NCI-H2081 treated with DMSO at 0.1 percent for 48 hours (cell line): ENCODE data around the gene DYSF.

Source experiments
- DNase-seq: peaks from one replicate; lab custom pipeline; 2025; lab: John Stamatoyannopoulos, UW

Gene DYSF

DNA sequence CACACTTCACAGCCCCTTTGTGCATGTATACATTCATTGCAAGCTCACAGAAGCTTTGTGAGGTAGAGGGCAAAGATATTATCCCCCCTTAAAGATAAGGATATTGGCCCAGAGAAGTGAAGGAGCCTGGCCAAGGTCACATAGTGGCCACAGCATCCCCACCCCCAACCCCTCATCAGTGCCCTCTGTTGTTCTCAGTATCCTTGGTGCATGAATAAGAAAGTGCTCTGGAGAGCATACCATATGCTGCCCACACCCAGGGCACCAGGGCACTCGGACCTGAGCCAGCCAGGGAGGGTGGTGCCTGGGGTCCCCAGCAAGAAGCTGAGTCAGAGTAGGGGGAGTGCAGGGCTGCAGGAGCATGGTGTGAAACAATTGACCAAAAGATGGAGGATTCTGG lies 3.3 kb downstream of the DYSF start:
- DNase-seq, result no peak

DNA sequence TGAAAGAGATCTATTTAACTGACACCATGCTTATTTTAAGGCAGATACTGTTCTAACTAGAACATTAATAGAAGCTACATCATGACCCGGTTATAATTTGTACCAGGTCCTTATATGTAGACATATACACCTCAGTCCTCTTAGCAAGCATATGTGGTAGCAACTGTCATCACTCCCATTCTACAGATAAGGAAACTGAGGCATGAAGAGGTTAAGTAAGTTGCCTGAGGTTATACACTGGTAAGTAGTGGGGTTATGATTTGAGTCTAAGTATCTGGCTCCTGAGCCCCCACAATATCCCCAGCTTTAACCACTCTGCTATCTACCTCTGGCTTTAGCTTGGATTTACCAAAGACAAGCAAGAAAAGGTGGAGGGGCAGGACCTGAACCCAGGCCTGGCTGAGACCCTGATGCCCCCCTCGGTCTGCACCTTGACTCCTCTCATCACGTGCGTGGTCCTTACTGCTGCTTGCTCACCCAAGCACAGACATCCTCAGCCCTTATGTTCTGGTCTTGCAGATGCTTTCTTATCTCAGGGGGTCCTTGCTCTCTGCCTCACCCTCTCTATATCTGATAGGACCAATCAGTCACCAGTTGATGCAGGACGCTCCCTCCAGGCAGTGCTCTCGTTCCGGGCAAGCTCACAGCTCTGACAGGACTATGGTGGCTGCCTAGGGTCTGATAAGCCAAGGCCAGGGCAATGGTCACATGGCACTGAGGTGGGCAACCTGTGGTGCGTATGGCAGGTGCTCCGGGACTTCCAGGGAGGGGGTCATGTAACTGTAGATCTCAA lies 4.0 kb downstream of the DYSF start:
- DNase-seq, result no peak

DNA sequence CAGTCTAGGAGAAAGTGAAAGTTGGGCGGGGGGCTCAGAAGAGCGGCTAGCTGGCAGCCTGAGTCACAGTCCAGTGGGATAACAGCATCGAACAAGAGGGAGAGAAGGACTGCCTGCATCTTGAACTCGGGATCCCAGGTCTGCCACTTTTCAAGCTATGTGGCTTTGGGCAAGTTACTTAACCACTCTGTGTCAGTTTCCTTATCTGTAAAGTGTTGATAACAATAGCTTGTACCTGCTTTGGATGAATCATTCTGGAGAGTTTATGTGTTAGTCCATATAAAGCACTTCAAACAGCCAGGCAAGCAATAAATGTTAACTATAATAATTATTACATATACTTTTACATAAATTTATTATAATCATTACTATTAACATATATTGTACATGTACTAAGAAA lies 4.6 kb downstream of the DYSF start:
- no peak for DNase-seq

DNA sequence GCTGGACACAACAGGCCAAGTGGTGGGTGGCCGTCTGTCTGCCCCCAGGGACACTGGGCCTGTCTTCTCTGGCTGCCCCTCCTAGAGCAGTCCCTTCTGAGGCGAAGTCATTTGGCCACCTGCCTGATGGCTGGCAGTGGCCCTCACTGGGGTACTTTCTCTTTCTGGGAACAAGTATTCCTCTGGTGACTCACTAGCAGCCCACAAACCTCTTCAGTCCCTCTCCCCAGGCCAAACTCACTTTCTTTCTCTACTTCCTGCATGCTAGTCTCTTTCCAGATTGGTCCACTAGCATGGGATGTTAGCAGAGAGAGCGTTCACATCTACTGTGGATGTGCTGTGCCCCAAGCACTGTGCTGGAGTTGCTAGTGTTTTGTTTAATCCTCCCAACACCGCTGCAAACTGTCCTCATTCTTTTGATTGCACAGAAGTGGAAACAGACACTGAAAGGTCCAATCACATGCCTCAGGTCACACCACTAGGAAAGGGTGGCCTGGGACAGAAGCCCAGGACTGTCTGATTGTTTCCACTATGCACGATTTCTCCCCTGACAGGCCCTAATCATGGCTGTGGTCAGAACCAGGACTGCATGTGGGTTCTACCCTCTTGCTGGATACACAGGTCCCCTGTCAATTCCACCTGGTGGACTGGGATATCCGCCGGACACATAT lies 5.2 kb downstream of the DYSF start:
- no peak for DNase-seq

DNA sequence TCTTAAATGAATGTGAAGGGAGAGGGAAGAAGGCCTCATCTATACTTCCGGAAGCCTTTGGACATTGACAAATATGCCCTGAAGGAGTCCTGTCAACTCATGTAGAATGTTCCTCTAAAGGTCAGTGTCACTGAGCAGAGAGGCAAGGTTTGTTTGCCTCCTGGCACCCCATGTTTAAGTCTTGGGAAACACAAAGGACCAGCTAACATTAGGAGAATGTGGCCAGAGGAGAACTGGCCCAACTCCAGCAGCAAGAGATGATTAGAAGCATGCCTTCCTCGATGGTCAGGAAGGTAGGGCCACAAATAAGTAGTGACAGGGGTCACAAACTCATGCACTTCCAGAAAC lies 5.7 kb downstream of the DYSF start:
- DNase-seq, result no peak

DNA sequence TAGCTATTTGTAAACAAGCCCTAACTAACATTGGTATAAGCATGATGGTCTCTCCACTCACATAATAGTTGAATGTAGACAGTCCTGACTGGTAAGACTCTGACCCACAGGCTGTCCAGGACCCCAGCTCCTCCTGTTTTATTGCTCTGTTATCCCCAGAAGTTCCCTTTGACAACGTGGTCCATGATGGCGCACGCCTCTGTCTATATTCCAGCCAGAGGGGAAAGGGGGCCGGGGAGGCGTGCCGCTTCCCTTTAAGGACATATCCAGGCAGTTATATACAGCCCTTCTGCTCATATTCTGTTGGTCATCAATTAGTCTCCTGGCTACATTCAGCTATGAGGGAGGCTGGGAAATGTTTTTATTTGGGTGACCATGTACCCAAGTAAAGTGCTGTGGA lies 6.7 kb downstream of the DYSF start:
- no peak for DNase-seq

DNA sequence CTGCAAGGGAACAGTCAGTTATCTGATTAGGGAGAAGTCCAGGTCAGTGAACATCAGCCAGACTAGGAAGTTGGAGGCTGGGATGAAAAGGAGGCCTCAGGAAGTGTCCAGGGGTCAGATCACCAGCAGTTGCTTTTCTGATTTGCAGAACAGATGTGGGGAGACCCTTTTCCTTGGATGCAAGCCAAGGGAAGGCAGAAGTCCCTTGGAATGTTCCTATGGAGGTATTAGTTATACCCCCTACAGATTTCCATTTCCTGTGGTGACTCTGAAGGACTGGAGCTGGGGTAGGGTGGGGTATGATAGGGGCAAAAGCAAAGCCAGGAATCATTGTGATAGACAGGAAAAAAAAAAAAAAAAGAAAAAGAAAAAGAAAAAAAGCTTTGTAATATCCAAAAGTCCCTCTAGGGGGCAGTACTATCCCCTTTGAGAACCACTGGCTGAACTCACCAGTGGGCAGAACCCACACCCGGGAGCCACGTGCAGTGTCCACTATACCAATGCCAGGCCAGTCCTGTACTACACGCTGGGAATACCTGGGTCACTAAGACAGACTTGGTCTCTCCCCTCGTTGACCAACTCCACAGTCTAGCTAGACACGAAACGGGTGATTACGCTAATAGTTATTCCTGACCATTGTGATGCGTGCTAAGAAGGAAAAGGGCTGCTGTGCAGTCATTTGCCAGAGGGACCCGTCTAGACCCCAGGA lies 7.4 kb downstream of the DYSF start:
- DNase-seq, result no peak

DNA sequence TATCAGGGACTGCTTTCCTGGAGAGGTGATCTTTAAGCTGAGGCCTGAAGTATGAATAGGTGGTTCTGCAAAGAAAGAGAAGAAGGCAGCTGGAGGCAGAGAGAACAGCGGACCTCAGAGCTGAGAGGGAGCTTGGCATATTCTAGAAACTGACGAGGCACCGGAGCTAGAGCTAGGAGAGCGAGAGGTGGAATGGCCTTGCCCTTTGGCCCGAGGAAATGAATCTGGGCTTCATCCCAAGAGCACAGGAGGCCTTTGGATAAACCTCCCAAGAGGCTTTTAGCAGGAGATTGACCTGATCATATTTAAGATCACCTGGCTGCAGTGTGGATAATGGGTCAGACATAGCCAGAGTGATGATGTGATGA lies 7.9 kb downstream of the DYSF start:
- DNase-seq, result no peak

DNA sequence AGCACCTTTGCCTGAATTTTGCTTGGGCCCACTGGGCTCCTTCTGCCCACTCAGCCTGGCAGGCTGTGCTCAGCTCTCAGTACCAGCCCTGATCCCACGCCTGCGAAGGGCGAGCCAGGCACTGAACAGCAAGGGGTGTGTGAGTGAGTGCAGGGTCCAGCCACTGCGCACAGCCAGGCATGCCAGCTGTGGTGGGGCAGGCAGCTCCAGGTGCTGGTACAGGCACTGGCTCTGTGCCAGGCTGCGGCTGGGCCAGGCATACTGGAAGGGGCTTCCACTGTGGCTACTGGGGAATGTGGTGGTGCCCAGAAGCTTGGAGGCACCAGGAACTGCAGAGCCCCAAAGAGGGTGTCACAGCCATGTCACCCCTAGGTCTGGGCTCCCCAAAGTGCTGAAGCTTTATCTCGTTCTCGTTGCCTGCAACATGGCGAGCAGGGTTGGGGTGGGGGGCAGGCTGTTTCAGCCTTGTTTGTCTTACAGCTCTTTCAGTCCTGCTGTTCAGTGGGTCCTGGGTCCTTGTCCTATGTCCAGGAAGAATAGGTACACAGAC lies 8.8 kb downstream of the DYSF start:
- DNase-seq, result no peak

DNA sequence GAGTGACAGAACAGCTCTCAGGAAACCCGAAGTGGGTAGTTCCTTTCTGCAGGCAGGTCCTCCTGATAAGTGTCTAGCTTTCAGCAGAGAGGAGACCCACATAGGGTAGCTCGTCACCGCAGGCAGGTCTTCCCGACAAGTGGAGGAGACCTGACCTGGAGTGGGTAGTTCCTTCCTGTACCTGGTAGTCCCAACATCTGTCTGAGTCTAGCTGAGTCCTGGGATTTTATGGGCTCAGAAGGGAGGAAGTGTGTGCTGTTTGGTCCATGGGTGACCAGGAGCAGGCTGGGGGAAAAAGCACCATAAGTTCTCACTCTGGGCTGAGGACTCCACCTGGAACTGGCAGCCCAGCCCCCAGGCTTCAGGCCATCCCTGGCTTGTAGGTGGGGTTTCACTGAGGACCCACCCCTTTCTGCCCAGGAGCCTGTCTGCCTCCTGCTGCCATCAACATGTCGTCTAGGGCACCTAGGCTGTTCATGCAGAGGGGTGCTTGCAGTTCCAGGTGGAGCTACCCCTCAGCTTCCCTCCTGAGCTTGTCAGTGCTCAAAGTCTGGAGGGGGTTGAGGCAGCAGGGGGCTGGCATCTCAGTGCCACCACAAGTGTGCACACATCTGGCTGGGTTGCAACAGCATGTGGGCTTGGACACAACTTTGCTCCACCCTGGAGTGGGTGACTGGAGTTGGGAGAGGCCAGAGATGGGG lies 9.4 kb downstream of the DYSF start:
- DNase-seq, result no peak

DNA sequence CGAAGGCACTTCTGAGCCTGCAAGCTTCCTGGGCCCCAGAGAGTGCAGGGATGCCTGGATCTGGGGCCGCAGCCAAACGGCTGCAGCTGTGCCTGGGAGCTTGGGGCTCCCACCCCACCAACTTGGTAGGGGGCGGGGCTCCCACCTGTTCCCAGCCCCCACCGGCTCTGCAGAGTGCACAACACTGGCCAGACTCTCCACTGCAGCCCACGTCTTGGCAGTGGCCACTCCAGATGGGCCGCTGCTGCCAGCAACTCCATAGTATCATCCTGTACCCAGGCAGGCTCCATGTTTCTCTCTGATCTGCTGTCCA lies 9.9 kb downstream of the DYSF start:
- no peak for DNase-seq

DNA sequence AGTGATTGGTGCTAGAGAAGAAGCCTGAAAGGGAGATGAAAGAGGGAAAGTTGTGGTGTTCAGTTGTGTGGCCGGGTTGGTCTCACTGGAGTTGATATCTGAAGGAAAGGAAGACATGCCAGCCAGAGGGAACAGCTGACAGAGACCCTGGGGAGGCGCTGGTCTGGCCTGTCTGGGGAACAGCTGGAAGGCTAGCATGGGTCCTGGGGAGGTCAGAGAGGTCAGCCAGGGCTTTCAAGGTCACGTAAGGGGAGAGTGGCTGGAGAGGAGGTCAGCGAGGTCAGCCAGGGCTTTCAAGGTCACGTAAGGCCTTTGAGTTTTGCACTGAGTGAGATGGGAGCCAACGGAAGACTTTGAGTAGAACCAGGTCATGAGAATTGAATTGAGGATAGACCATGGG lies 11.0 kb downstream of the DYSF start:
- no peak for DNase-seq

DNA sequence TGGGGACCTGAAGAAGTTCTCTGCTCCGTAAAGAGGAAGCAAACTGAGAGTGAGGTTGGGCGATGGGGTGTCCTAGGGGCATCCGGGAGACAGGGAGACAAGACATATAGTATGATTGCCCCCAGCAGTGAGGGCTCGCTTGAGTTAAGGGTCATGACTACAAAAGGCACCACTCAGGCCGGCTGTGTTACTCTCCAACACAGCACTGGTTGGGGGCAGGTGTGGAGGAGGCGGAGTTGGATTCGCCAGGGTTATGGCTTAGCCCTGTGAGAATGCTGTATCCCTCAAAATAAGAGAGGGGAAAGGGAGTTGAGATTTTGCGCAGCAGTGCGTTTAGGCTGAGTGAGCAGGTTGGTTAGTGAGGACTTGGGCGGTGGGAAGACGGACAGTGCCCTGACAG lies 12.0 kb downstream of the DYSF start:
- no peak for DNase-seq

DNA sequence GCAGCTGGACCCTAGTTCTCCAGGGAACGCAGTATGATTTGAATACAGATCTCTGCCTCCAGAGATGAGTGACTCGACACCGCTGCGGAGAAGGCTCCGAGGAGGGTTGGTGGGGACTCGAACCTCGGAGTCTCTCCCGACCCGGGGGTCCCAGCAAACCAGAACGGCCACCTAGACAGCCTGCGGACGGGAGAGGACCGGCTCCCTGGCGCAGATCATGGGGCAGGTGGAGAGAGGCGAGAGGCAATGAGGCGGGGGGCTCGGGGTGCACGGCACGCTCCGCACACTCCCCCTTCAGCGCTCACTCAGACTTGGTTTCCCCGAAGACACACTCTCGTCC lies 12.6 kb downstream of the DYSF start:
- no peak for DNase-seq

DNA sequence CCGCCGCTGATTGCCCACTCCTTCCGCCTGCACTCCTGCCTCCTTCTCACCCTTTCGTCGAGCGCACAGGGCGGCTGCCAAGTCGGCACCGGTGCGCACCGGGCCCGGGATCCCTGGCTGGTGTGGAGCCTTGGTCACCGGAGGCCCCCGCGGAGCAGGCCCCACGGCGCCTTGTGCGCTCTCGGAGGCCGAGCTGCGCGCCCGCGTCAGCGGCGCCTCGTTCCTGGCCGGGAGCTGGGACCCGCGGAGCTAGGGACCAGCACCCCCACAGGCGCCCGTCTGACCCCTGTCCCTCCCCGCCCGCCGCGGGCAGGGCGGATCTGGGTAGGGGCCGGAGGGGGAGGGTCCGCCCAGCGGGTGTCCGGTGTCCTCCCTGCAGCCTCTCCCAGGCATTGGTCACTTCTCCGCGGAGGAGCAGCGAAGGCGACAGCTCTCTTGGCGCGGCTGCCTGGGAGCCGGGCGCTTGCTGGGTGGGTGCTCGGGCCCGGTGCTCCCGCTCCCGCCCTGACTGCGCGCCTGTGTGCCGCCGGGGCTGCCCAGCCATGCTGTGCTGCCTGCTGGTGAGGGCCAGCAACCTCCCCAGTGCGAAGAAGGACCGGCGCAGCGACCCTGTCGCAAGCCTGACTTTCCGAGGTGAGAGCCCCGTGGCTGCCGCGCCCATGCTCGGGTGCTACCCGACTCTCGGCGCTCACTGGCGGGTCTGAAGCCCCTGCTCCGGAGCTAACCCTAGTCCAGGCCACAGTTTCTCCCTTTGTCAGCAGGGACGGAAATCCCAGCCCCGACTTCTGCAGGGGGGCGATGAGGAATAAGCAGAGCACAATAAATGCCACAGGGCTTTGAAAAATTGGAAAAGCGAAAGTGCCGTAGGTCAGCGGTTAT lies 13.2 kb downstream of the DYSF start:
- DNase-seq, result no peak

DNA sequence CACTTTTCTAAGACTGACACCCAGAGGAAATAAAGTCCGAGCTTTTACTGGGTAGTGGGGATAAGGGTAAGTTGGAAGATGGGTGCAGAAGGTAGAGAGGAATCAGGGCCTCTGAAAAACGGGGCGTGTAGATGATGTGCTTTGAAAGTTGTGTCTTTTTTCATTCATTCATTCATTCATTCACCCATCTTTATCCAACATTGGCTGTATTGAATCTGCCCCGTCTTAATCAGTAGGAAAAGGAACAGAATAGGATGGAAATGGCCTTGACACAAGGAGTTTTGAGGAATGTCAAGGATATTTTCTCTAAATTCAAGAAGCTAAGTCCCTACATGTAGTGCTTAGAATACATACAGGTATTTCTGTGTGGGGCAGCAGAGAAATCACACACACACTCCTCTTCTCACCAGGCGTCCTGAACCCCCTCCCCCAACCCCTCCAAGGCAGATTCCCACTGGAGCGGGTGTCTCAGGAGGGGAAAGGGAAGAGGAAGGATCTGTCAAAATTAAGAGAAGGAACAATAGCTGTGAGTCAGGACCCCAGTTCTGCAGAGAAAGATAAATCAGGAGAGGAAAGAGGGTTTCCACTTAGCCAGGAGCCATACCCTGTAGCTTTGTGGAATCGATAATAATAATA lies 13.9 kb downstream of the DYSF start:
- no peak for DNase-seq

DNA sequence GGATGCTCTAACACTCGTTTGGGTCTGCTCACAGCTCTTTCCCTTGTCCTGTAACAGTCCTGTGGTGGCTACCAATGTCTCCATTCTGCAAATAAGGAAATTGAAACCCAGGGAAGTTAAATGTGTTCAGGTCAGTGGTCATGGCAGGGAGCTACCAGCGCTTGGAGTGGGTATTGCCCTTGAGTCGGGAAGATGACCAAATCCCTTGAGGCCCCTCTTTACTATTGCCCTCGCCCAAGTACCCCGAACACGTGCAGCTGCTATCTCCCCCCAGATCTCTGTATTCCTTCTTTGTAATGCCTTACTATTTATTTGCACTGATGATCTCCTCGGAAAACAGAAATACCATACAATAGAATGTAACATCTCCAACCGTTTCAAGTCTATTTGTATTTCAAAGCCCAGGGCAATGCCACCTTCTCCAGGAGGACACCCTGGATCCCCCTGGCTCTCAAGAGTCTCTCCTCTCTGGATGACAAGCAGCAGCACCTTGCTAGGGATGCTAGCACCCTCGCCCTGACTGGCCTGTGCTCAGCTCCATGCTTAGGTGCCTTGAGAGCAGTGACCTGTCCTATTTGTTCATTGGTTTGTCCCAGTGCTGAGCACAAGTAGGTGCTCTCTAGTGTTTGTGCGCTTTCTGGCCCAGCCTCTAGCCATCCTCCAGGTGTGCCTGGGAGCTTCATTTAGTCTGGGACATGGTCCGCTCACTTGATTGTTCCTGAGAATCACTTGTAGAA lies 15.1 kb downstream of the DYSF start:
- no peak for DNase-seq

DNA sequence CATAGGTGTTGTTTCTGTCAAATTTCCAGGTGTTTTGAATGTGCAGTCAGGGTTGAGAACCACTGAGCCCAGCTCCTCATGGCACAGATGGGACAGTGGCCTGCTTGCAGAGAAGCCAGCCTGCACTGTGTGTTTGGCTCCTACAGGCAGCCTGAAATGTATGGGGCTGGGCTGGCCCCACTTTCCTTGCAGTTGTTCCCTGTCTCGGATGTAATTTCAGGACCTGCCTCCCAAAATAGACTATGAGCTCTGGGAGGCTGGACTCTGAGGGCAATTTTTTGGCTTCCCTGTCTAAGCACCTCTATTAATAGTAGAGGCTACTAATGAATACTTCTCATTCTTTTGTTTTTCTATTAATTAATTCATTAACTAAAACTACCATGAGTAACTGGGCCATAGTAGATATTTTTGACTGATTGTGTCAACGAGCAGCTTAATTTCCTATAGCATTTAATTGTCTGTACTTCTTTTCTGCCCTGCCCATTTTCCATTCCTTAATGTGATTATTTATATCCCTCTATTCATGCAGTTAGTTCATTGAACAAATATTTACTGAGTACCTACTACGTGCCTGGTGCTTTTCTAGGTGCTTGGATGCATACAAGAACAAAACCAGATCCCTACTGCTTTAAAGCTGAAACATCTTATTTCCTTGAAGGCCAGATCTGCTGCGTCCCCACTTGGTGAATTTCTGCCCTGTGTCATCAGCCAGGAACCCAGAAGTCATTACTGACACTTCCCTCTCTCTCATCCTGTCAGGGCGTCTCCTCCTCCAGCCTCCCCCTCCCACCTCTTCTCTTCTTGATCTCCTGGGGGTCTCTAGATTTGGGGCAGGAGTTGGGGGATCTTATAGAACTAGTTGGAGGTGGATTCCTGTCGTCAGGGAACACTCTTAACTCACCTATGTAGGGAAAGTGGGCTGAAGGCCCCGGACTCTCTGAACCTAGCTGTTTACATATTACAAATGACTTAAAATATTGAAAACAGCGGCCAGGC lies 16.3 kb downstream of the DYSF start:
- no peak for DNase-seq

DNA sequence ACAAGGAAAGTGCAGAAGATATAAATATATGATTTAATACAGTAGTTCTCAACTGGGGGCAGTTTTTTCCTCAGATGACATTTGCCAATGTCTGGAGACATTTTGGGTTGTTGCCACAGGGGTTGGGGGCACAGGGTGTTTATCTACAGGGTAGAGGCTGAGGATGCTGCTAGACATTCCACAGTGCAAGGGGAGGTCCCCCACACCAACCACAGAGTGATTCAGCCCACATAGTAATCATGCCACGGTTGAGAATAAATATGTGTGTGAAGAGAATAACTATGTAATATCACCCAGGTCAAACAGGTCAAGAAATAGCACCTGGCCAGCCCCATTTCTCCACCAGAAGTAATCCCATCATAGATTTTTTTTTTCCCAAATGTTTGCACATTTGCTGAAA lies 17.9 kb downstream of the DYSF start:
- DNase-seq, result no peak
